Amygdala (tissue), 56 donors: ENCODE data around the gene CTU1.
"Not testable (repeated sequence)": the region's sequence is repeated elsewhere in the genome, so short reads cannot be mapped to it uniquely, and the experiment has no call there.

Source experiments
- DNase-seq, 56 donors: peaks; one replicate each; lab custom pipeline; 2025; lab: John Stamatoyannopoulos, UW

CTU1 gene

GRCh38 chr19:51108066-51108804 lies at the start of gene CTU1:
Gene CTU1, minus strand, starts transcription at chr19:51108409. Its CDS starts 3,840 bp downstream, at chr19:51104569.
- peak; percentile 88 to 99 (median 98) for DNase-seq

GRCh38 chr19:51157265-51157664 lies 49.1 kb upstream of the CTU1 start:
- no peak for DNase-seq

- DNase-seq, result no peak
These were observed 48.5 kb upstream of the CTU1 start for GRCh38 chr19:51156710-51157109.

- no peak for DNase-seq
These were observed 42.4 kb upstream of the CTU1 start for GRCh38 chr19:51150627-51151026.

- no peak for DNase-seq
These were observed 40.4 kb upstream of the CTU1 start for GRCh38 chr19:51148580-51148979.

GRCh38 chr19:51147663-51148062 lies 39.5 kb upstream of the CTU1 start:
- DNase-seq, result no peak

- no peak for DNase-seq
These were observed 38.5 kb upstream of the CTU1 start for GRCh38 chr19:51146751-51147150.

- DNase-seq, result no peak
These were observed 37.8 kb upstream of the CTU1 start for GRCh38 chr19:51145916-51146493.

- no peak for DNase-seq
These were observed 36.4 kb upstream of the CTU1 start for GRCh38 chr19:51144482-51145045.

GRCh38 chr19:51143486-51143885 lies 35.3 kb upstream of the CTU1 start:
- no peak for DNase-seq

GRCh38 chr19:51142809-51143475 lies 34.7 kb upstream of the CTU1 start:
- not testable (repeated sequence) for DNase-seq

GRCh38 chr19:51142119-51142518 lies 33.9 kb upstream of the CTU1 start, which contains the start of gene SIGLEC7:
Gene SIGLEC7, plus strand, starts transcription at chr19:51142301. Its CDS starts 69 bp downstream, at chr19:51142370.
- DNase-seq, result peak in 2 of 56 donors; percentile 21 to 31

GRCh38 chr19:51141181-51141580 lies 33.0 kb upstream of the CTU1 start:
- no peak for DNase-seq

- DNase-seq, result peak in 8 of 56 donors; percentile 8 to 34 (median 16)
These were observed 32.2 kb upstream of the CTU1 start for GRCh38 chr19:51140441-51140840.

GRCh38 chr19:51139299-51140014 lies 31.2 kb upstream of the CTU1 start:
- no peak for DNase-seq

- DNase-seq, result peak in 4 of 56 donors; percentile 6 to 21 (median 15)
These were observed 30.4 kb upstream of the CTU1 start for GRCh38 chr19:51138549-51138979.

GRCh38 chr19:51137792-51138425 lies 29.7 kb upstream of the CTU1 start:
- no peak for DNase-seq

GRCh38 chr19:51136851-51137551 lies 28.8 kb upstream of the CTU1 start:
- DNase-seq, result peak in 2 of 56 donors; percentile 6 to 28
